ENCODE data around the gene PKD2.

Gene PKD2

DNA sequence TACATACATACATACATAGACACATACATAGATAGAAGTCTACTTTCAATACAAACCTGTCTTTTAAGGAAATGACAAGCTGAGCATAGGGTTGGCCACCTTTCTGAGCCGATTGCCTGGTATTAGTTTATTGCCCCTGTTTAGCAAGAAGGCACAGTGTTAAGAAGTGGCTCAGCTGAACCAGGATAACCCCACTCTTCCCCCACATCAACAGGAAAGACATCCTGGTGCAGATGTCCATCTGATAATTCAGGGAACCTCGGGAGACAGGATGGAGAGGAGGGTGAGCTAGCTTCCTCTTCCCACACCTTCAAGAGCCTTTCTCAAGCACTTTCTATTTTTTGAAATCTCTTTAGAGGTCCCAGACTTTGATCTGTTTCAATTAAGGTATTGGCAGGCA is 52.3 kb downstream of the PKD2 start:
- H3F3A ChIP-seq (ENCODE audit: insufficient read depth, low read length), result no peaks in the 10 kb centered on the region
- no peak overlapping the region for H3K27ac ChIP-seq (ENCODE audit: low read length)
- no peaks in the 10 kb centered on the region for H4K20me1 ChIP-seq (ENCODE audit: insufficient read depth, low read length)
- TF ChIP-seq, protein P1, sequence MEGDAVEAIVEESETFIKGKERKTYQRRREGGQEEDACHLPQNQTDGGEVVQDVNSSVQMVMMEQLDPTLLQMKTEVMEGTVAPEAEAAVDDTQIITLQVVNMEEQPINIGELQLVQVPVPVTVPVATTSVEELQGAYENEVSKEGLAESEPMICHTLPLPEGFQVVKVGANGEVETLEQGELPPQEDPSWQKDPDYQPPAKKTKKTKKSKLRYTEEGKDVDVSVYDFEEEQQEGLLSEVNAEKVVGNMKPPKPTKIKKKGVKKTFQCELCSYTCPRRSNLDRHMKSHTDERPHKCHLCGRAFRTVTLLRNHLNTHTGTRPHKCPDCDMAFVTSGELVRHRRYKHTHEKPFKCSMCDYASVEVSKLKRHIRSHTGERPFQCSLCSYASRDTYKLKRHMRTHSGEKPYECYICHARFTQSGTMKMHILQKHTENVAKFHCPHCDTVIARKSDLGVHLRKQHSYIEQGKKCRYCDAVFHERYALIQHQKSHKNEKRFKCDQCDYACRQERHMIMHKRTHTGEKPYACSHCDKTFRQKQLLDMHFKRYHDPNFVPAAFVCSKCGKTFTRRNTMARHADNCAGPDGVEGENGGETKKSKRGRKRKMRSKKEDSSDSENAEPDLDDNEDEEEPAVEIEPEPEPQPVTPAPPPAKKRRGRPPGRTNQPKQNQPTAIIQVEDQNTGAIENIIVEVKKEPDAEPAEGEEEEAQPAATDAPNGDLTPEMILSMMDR (IDR thresholded peaks at IDR 0.05; ENCODE audit: low read length), result no peak
- TF ChIP-seq EZH2 (optimal IDR thresholded peaks at IDR 0.05; ENCODE audit: low read depth, low read length), result no peak
- TF ChIP-seq EZH2phosphoT487 (IDR thresholded peaks at IDR 0.05; ENCODE audit: low read length), result no peak
- H3K79me2 ChIP-seq (ENCODE audit: low read length), result no peaks in the 10 kb centered on the region
- H3K9ac ChIP-seq (ENCODE audit: low read length), result no peak overlapping the region
- 0 out of 2 replicates have a peak, but pooled peaks cover 8% of the 10 kb centered on the region for H3K4me1 ChIP-seq (ENCODE audit: low read length)
- H3K9me2 ChIP-seq (replicated peaks; ENCODE audit: insufficient read depth, low read length), result no peaks in the 10 kb centered on the region
- H3K4me2 ChIP-seq (ENCODE audit: low read depth, low read length), result no peak overlapping the region
- no peaks in the 10 kb centered on the region; the same call in 1 of the 2 replicates for H3K36me3 ChIP-seq (replicated peaks; ENCODE audit: insufficient read depth, low read length)
- no peaks in the 10 kb centered on the region for H3K9me3 ChIP-seq (replicated peaks; ENCODE audit: insufficient read depth, low read length)
- DNase-seq, result no peak
- H3K27me3 ChIP-seq (replicated peaks; ENCODE audit: insufficient read depth, low read length), result no peaks in the 10 kb centered on the region
- no peak overlapping the region for H3K4me3 ChIP-seq (ENCODE audit: low read length)
- H2AFZ ChIP-seq (ENCODE audit: low read length), result no peak overlapping the region

- Histone ChIP-seq H3K9me3 (replicated peaks; ENCODE audit: insufficient read depth, low read length) (no peaks in the 10 kb centered on the region), H3K79me2 (ENCODE audit: low read length) (no peaks in the 10 kb centered on the region), H3K9ac (ENCODE audit: low read length) (no peak overlapping the region), H3K4me1 (ENCODE audit: low read length) (0 out of 2 replicates have a peak, but pooled peaks cover 8% of the 10 kb centered on the region), H2AFZ (ENCODE audit: low read length) (no peak overlapping the region), H3F3A (ENCODE audit: insufficient read depth, low read length) (no peaks in the 10 kb centered on the region), H3K36me3 (replicated peaks; ENCODE audit: insufficient read depth, low read length) (no peaks in the 10 kb centered on the region; the same call in 1 of the 2 replicates), H3K27me3 (replicated peaks; ENCODE audit: insufficient read depth, low read length) (no peaks in the 10 kb centered on the region), H4K20me1 (ENCODE audit: insufficient read depth, low read length) (no peaks in the 10 kb centered on the region), H3K4me3 (ENCODE audit: low read length) (no peak overlapping the region), H3K4me2 (ENCODE audit: low read depth, low read length) (no peak overlapping the region), H3K9me2 (replicated peaks; ENCODE audit: insufficient read depth, low read length) (no peaks in the 10 kb centered on the region), H3K27ac (ENCODE audit: low read length) (no peak overlapping the region)
- no peak for DNase-seq
- no peak for TF ChIP-seq EZH2phosphoT487 (IDR thresholded peaks at IDR 0.05; ENCODE audit: low read length)
- no peak for TF ChIP-seq EZH2 (optimal IDR thresholded peaks at IDR 0.05; ENCODE audit: low read depth, low read length)
- TF ChIP-seq, protein P1 (IDR thresholded peaks at IDR 0.05; ENCODE audit: low read length), result no peak
Observed at GRCh38 chr4:88060431-88060830, 53.0 kb downstream of the PKD2 start.

- 0 out of 2 replicates have a peak, but pooled peaks cover 8% of the 10 kb centered on the region for H3K4me1 ChIP-seq (ENCODE audit: low read length)
- H3K9me2 ChIP-seq (replicated peaks; ENCODE audit: insufficient read depth, low read length), result no peaks in the 10 kb centered on the region
- no peak overlapping the region for H3K27ac ChIP-seq (ENCODE audit: low read length)
- no peaks in the 10 kb centered on the region for H3K27me3 ChIP-seq (replicated peaks; ENCODE audit: insufficient read depth, low read length)
- H3K9ac ChIP-seq (ENCODE audit: low read length), result no peak overlapping the region
- H3K9me3 ChIP-seq (replicated peaks; ENCODE audit: insufficient read depth, low read length), result no peaks in the 10 kb centered on the region
- DNase-seq, result no peak
- TF ChIP-seq, protein P1 (IDR thresholded peaks at IDR 0.05; ENCODE audit: low read length), result no peak
- TF ChIP-seq EZH2phosphoT487 (IDR thresholded peaks at IDR 0.05; ENCODE audit: low read length) (no peak), EZH2 (optimal IDR thresholded peaks at IDR 0.05; ENCODE audit: low read depth, low read length) (no peak)
- no peak overlapping the region for H3K4me3 ChIP-seq (ENCODE audit: low read length)
- no peaks in the 10 kb centered on the region; the same call in 1 of the 2 replicates for H3K36me3 ChIP-seq (replicated peaks; ENCODE audit: insufficient read depth, low read length)
- H2AFZ ChIP-seq (ENCODE audit: low read length), result no peak overlapping the region
- no peak overlapping the region for H3K4me2 ChIP-seq (ENCODE audit: low read depth, low read length)
- H3F3A ChIP-seq (ENCODE audit: insufficient read depth, low read length), result no peaks in the 10 kb centered on the region
- H4K20me1 ChIP-seq (ENCODE audit: insufficient read depth, low read length), result no peaks in the 10 kb centered on the region
- H3K79me2 ChIP-seq (ENCODE audit: low read length), result no peaks in the 10 kb centered on the region
Observed at GRCh38 chr4:88062311-88062710, 54.9 kb downstream of the PKD2 start.

All from MM.1S (cell line).